Breast epithelium (tissue), 3 donors: ENCODE measurements around the gene ADIRF.

Experiments
- CTCF ChIP-seq, 3 donors: fragments of 450-650 bp; IDR thresholded peaks; one replicate each; pipeline ENCODE4 v1.5.1; 2016 to 2017; ENCODE audit warnings: antibody characterized with exemption in 3 of 3, mild to moderate bottlenecking in 3 of 3, moderate library complexity in 3 of 3
- POLR2A ChIP-seq: fragments of 450-650 bp; IDR thresholded peaks from one replicate; pipeline ENCODE4 v1.6.1; 2016; ENCODE audit warnings: antibody characterized with exemption, mild to moderate bottlenecking, moderate library complexity
- POLR2AphosphoS5 ChIP-seq, 3 donors: sonication (generic); formaldehyde crosslinking; IDR thresholded peaks; one replicate each; pipeline ENCODE4 v1.6.1; 2017; ENCODE audit warnings: antibody characterized with exemption in 3 of 3

DNA sequence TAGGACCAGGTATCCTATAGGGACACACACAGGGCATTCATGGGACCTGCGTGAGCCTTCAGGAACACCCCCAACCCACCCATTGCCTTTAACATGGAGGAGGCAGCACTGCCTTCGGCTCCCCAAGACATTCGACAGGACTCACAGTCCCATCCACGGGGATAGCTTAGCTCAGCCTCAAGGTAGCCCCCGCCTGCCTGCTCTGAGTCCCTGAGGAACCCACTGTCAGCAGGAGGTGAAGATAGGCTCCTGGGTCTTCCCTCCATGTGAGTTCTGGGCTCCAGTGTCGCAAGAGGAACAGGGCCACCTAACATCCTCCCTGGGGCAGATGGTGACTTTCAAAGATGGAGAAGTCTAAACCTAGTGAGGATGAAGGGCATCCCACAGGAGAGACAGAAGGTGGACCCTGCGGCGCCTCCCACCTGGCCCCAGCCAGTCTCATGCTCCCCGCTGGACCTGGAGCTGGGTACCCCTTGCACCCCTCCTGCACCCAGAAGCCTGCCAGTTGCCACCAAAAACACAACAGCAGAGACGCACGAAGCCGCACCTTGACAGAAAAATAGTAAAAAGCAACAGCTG lies 4.9 kb upstream of the ADIRF start:
- TF ChIP-seq CTCF (IDR thresholded peaks at IDR 0.05), result no peak
- no peak for TF ChIP-seq POLR2A
- TF ChIP-seq POLR2AphosphoS5 (IDR thresholded peaks at IDR 0.05), result no peak
